ENCODE results near the gene FKBP8.

FKBP8 gene

GRCh38 chr19:18539372-18539771, 4.0 kb downstream of the FKBP8 start:
- Histone ChIP-seq H3K4me3 (replicated peaks; ENCODE audit: low read depth, low read length) (no peak overlapping the region), H3K36me3 (ENCODE audit: control insufficient read depth, insufficient read depth, low read length) (peaks cover 30% of the 10 kb centered on the region), H3K27me3 (replicated peaks; ENCODE audit: control insufficient read depth, insufficient read depth, low read length) (no peaks in the 10 kb centered on the region)
- DNase-seq (ENCODE audit: extremely low read depth, insufficient read length) = no peak
- TF ChIP-seq CTCF (IDR thresholded peaks at IDR 0.05; ENCODE audit: insufficient read depth, low read length, poor library complexity, severe bottlenecking) = no peak

- Histone ChIP-seq H3K36me3 (ENCODE audit: control insufficient read depth, insufficient read depth, low read length) (peaks cover 31% of the 10 kb centered on the region), H3K4me3 (replicated peaks; ENCODE audit: low read depth, low read length) (no peak overlapping the region), H3K27me3 (replicated peaks; ENCODE audit: control insufficient read depth, insufficient read depth, low read length) (no peaks in the 10 kb centered on the region)
- no peak for TF ChIP-seq CTCF (IDR thresholded peaks at IDR 0.05; ENCODE audit: insufficient read depth, low read length, poor library complexity, severe bottlenecking)
- no peak for DNase-seq (ENCODE audit: extremely low read depth, insufficient read length)
These were observed 5.3 kb downstream of the FKBP8 start for GRCh38 chr19:18538115-18538514.

GRCh38 chr19:18537431-18537830, 5.9 kb downstream of the FKBP8 start:
- H3K36me3 ChIP-seq (ENCODE audit: control insufficient read depth, insufficient read depth, low read length) = peaks cover 35% of the 10 kb centered on the region
- no peak for DNase-seq (ENCODE audit: extremely low read depth, insufficient read length)
- TF ChIP-seq CTCF (IDR thresholded peaks at IDR 0.05; ENCODE audit: insufficient read depth, low read length, poor library complexity, severe bottlenecking) = no peak

GRCh38 chr19:18536475-18536874, 6.9 kb downstream of the FKBP8 start:
- no peak overlapping the region for H3K4me3 ChIP-seq (replicated peaks; ENCODE audit: low read depth, low read length)
- H3K27me3 ChIP-seq (replicated peaks; ENCODE audit: control insufficient read depth, insufficient read depth, low read length) = no peaks in the 10 kb centered on the region
- peaks cover 34% of the 10 kb centered on the region for H3K36me3 ChIP-seq (ENCODE audit: control insufficient read depth, insufficient read depth, low read length)
- no peak for TF ChIP-seq CTCF (IDR thresholded peaks at IDR 0.05; ENCODE audit: insufficient read depth, low read length, poor library complexity, severe bottlenecking)
- no peak for DNase-seq (ENCODE audit: extremely low read depth, insufficient read length)

More at GRCh38 chr19:18537431-18537830, 5.9 kb downstream of the FKBP8 start:
- H3K4me3 ChIP-seq (replicated peaks; ENCODE audit: low read depth, low read length) = no peak overlapping the region
- H3K27me3 ChIP-seq (replicated peaks; ENCODE audit: control insufficient read depth, insufficient read depth, low read length) = no peaks in the 10 kb centered on the region

GRCh38 chr19:18533058-18533457, 10.3 kb downstream of the FKBP8 start:
- H3K4me3 ChIP-seq (replicated peaks; ENCODE audit: low read depth, low read length) = no peak overlapping the region
- TF ChIP-seq CTCF (IDR thresholded peaks at IDR 0.05; ENCODE audit: insufficient read depth, low read length, poor library complexity, severe bottlenecking) = no peak
- peaks cover 22% of the 10 kb centered on the region for H3K36me3 ChIP-seq (ENCODE audit: control insufficient read depth, insufficient read depth, low read length)
- H3K27me3 ChIP-seq (replicated peaks; ENCODE audit: control insufficient read depth, insufficient read depth, low read length) = no peaks in the 10 kb centered on the region
- no peak for DNase-seq (ENCODE audit: extremely low read depth, insufficient read length)
